AG09319 (cell line): ENCODE measurements around the gene FGF12.

Source experiments
- DNase-seq: peaks from one replicate; pipeline ENCODE4 v3.0.0-alpha.2; 2010; ENCODE audit warnings: low read depth; ENCODE audit errors: extremely low read depth
- TF ChIP-seq, protein P1 (sequence below): IDR thresholded peaks from 2 replicates; pipeline ENCODE4 v1.5.1; 2011; ENCODE audit warnings: low read depth, mild to moderate bottlenecking, inconsistent platforms, low read length, moderate library complexity

FGF12 gene

DNA sequence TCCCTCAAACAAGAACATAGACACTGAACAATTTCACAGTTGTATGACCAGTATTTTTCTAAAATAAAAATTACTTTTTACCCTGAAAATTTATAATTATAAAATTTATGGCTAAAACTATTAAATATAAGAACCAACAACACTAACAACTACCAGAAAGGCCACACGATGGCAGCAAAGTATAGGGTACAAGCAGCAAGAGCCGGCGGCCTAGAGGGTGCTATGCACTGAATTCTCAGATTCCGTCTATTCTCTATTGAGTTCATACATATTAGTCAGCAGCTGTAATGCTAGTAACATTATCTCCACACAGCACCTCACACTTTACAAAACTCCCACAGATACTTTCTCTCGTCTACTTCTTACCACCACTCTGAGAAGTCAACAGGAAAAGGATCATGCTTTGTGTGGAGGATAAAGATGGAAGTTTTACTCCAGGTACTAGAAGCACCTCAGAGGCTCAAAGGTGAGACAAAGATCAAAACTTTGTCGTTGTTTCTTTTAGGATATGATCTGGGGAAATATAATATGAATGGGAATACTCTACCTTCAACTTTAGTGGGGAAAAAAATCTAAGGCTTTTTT, 160.5 kb downstream of the FGF12 start:
- peak; percentile 58 for DNase-seq
- TF ChIP-seq, protein P1, sequence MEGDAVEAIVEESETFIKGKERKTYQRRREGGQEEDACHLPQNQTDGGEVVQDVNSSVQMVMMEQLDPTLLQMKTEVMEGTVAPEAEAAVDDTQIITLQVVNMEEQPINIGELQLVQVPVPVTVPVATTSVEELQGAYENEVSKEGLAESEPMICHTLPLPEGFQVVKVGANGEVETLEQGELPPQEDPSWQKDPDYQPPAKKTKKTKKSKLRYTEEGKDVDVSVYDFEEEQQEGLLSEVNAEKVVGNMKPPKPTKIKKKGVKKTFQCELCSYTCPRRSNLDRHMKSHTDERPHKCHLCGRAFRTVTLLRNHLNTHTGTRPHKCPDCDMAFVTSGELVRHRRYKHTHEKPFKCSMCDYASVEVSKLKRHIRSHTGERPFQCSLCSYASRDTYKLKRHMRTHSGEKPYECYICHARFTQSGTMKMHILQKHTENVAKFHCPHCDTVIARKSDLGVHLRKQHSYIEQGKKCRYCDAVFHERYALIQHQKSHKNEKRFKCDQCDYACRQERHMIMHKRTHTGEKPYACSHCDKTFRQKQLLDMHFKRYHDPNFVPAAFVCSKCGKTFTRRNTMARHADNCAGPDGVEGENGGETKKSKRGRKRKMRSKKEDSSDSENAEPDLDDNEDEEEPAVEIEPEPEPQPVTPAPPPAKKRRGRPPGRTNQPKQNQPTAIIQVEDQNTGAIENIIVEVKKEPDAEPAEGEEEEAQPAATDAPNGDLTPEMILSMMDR, result peak; percentile 70

- DNase-seq, result no peak
- TF ChIP-seq, protein P1, result no peak
Measured at GRCh38 chr3:192564611-192565010, 162.7 kb downstream of the FGF12 start.

GRCh38 chr3:192563417-192563816, 163.9 kb downstream of the FGF12 start:
- TF ChIP-seq, protein P1, result no peak
- no peak for DNase-seq

DNA sequence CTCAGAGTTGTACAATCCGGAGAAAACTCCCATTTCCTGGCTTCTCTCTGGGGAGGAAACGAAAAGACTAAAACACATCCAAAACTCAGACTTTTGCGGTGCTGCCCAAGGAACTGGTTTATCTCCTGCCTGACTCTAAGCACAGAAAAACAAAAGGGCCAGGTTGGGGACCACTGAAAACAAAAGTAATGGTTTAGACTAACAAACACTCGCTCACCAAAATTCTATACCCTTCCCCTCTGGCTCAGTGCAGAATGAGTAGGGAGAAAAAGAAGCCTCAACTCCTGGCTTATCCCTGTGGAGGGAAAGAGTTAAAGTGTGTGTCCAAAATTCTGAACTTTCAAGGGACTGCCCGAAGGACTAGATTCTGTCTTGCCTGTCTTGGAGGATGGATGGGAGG, 173.6 kb downstream of the FGF12 start:
- TF ChIP-seq, protein P1, result no peak
- no peak for DNase-seq

- TF ChIP-seq, protein P1, result no peak
- DNase-seq, result no peak
Measured at GRCh38 chr3:192550356-192550755, 177.0 kb downstream of the FGF12 start.

- TF ChIP-seq, protein P1, result no peak
- DNase-seq, result no peak
Measured at GRCh38 chr3:192545333-192545732, 182.0 kb downstream of the FGF12 start.

DNA sequence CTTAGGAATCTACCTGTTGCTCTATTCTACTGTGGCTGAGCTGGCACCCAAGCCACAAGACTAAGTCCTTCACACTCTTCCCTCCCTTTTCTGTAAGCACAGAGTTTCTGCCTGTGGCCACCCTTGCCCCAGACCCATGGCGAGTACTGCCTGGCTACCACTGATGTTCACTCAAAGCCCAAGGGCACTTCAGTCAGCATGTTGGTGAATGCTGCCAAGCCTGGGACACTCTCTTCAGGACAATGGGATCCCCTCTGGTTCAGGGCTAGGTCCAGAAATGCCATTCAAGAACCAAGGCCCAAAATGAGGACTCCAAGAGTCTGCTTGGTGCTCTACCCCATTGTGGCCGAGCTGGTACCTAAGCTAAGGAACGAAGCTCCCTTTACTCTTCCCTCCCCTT, 184.2 kb downstream of the FGF12 start:
- TF ChIP-seq, protein P1, result no peak
- DNase-seq, result no peak
